Hepatocyte (in vitro differentiated cells): Measurements from ENCODE around the gene EXOC4.

Source experiments
- EZH2 ChIP-seq: fragments of 200-600 bp; sonication (generic); IDR thresholded peaks from 2 replicates; pipeline ENCODE4 v1.6.1; 2016; ENCODE audit warnings: antibody characterized with exemption, mild to moderate bottlenecking, borderline replicate concordance
- EZH2phosphoT487 ChIP-seq: fragments of 200-600 bp; sonication (generic); IDR thresholded peaks from one replicate; pipeline ENCODE4 v1.6.1; 2018; ENCODE audit warnings: antibody characterized with exemption, mild to moderate bottlenecking, low read depth, moderate library complexity; ENCODE audit not compliant: unreplicated experiment, severe bottlenecking
- TF ChIP-seq, protein P1 (sequence below): fragments of 200-600 bp; sonication (generic); IDR thresholded peaks from 2 replicates; pipeline ENCODE4 v1.5.1; 2016; ENCODE audit warnings: antibody characterized with exemption, mild to moderate bottlenecking; ENCODE audit not compliant: poor library complexity

DNA sequence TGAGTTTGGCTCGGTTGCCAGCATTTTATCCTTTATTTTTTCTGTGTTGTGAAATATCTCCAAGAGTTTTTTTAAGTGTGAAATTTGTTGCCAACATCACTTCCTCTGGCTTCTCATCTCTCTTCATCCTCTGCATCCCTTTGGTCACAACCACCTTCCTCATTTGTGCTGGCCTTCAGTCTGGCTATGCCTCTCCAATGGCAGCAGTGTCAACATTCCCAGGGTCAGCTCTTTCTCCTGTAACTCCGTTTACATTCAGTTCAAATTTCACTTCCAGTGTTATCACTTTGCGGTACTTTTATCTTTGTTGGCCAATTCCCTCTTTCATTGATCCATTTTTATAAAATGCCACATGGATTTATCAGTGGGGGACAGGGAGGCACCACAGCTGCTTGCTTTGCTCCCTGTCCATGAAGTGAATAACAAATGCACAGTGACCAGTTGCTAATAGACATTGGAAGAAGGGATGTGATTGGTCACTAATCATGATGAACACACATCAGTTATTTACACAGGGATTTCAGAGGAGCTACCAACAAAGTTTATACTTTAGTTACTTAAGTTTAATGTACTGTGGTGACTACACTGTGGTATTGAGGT lies 562.8 kb downstream of the EXOC4 start:
- TF ChIP-seq, protein P1, sequence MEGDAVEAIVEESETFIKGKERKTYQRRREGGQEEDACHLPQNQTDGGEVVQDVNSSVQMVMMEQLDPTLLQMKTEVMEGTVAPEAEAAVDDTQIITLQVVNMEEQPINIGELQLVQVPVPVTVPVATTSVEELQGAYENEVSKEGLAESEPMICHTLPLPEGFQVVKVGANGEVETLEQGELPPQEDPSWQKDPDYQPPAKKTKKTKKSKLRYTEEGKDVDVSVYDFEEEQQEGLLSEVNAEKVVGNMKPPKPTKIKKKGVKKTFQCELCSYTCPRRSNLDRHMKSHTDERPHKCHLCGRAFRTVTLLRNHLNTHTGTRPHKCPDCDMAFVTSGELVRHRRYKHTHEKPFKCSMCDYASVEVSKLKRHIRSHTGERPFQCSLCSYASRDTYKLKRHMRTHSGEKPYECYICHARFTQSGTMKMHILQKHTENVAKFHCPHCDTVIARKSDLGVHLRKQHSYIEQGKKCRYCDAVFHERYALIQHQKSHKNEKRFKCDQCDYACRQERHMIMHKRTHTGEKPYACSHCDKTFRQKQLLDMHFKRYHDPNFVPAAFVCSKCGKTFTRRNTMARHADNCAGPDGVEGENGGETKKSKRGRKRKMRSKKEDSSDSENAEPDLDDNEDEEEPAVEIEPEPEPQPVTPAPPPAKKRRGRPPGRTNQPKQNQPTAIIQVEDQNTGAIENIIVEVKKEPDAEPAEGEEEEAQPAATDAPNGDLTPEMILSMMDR = no peak
- TF ChIP-seq EZH2 = no peak
- no peak for TF ChIP-seq EZH2phosphoT487
